K562 (cell line): Measurements from ENCODE around the gene LMNA. TPM values are rescaled to one million over a fixed set of nuclear protein-coding genes. Genes with fewer than 3 reads are reported as not detected.

Experiments used
- CAMTA2 ChIP-seq: fragments of 250-450 bp; sonication (Bioruptor Pico); conservative IDR thresholded peaks from 2 replicates; pipeline ENCODE4 v1.5.1; 2022
- CBX1 ChIP-seq: sonication (generic); IDR thresholded peaks from 2 replicates; pipeline ENCODE4 v1.6.1; 2016; ENCODE audit warnings: antibody characterized with exemption, low read depth, mild to moderate bottlenecking
- CGGBP1 ChIP-seq: fragments of 250-450 bp; sonication (Bioruptor Pico); IDR thresholded peaks from 2 replicates; pipeline ENCODE4 v1.9.0; 2021; ENCODE audit warnings: mild to moderate bottlenecking
- E2F1 ChIP-seq: sonication (generic); formaldehyde crosslinking; IDR thresholded peaks from 2 replicates; pipeline ENCODE4 v1.8.1; 2023; ENCODE audit warnings: mild to moderate bottlenecking, missing genetic modification reagents, moderate library complexity
- FOXK2 ChIP-seq, 2 experiments: fragments of 450-650 bp; IDR thresholded peaks in 1 of 2; conservative IDR thresholded peaks in 1 of 2; 2 replicates each; pipeline ENCODE4 v1.6.1; 2016; ENCODE audit warnings: low read depth in 2 of 2, mild to moderate bottlenecking in 1 of 2
- FUS ChIP-seq: fragments of 200-400 bp; formaldehyde crosslinking; optimal IDR thresholded peaks from 2 replicates; pipeline ENCODE3; 2017; ENCODE audit warnings: low read depth, low read length
- HCFC1 ChIP-seq: IDR thresholded peaks from 2 replicates; pipeline ENCODE4 v1.6.1; 2012; ENCODE audit warnings: low read depth, low read length, improper control_type of control experiment
- MEF2A ChIP-seq: IDR thresholded peaks from 2 replicates; pipeline ENCODE4 v1.6.1; 2011; ENCODE audit warnings: low read depth, mild to moderate bottlenecking, low read length, moderate library complexity; ENCODE audit not compliant: control insufficient read depth
- POLR2H ChIP-seq: IDR thresholded peaks from 2 replicates; pipeline ENCODE4 v1.6.1; 2016; ENCODE audit warnings: missing genetic modification characterization, low read depth, mild to moderate bottlenecking, control low read depth, missing compliant biosample characterization, moderate library complexity
- RBM22 ChIP-seq: fragments of 200-400 bp; formaldehyde crosslinking; IDR thresholded peaks from 2 replicates; pipeline ENCODE4 v1.6.1; 2018; ENCODE audit warnings: low read length, low read depth; ENCODE audit not compliant: poor library complexity, severe bottlenecking
- RBM39 ChIP-seq: fragments of 200-400 bp; formaldehyde crosslinking; optimal IDR thresholded peaks from 2 replicates; pipeline ENCODE3; 2018; ENCODE audit warnings: low read depth, low read length
- SP2 ChIP-seq: IDR thresholded peaks from 2 replicates; pipeline ENCODE4 v1.6.1; 2011; ENCODE audit warnings: mild to moderate bottlenecking, low read depth, low read length, moderate library complexity; ENCODE audit not compliant: poor library complexity, severe bottlenecking; ENCODE audit errors: extremely low read depth
- ZBTB40 ChIP-seq, 2 experiments: fragments of 450-650 bp in 1 of 2; sonication (generic) in 1 of 2; formaldehyde crosslinking in 1 of 2; IDR thresholded peaks; 2 replicates each; pipeline versions ENCODE4 v1.7.1 to v1.9.0; 2016 to 2022; ENCODE audit warnings: inconsistent platforms in 1 of 2, mild to moderate bottlenecking in 1 of 2, missing genetic modification reagents in 1 of 2
- ZNF3 ChIP-seq: fragments of 250-450 bp; sonication (Bioruptor Pico); IDR thresholded peaks from 2 replicates; pipeline ENCODE4 v1.5.0; 2021; ENCODE audit warnings: mild to moderate bottlenecking, moderate library complexity
- ZNF384 ChIP-seq: IDR thresholded peaks from 2 replicates; pipeline ENCODE4 v1.6.1; 2012; ENCODE audit warnings: low read depth, low read length, improper control_type of control experiment
- ZNF583 ChIP-seq: fragments of 250-450 bp; sonication (Bioruptor Pico); IDR thresholded peaks from 2 replicates; pipeline ENCODE4 v1.4.0; 2020
- polyA plus RNA-seq, 8 experiments: library from polyadenylated mRNA; depleted of rRNA in 4 of 8; stranded (reverse) in 5 of 8; unstranded in 3 of 8; fragments of >200 nt; fragmentation: Nextera tagmentation in 2 of 8; fragmentation: Illumina TruSeq in 1 of 8; extraction: Ambion mirVana in 2 of 8; extraction: Trizol in 1 of 8; gene quantifications; 2 replicates each; pipeline versions ENCODE4 v1.2.1 to v1.2.3, GENCODE V29; 2011 to 2014; ENCODE audit warnings: inconsistent platforms in 1 of 8, missing spikeins in 1 of 8
- total RNA-seq, 7 experiments: library from RNA; depleted of rRNA in 6 of 7; stranded (reverse); fragments of >200 nt in 6 of 7; fragmentation: Illumina TruSeq in 2 of 7; extraction: Trizol in 2 of 7; gene quantifications; 2 replicates each; pipeline versions ENCODE4 v1.2.1 to v1.2.3, GENCODE V29; 2011 to 2021; ENCODE audit warnings: low replicate concordance in 1 of 7

LMNA gene
- total and polyA plus RNA-seq, 9 of the 15 experiments (the other 6 are each of a cell fraction or from before 2014, with no cell fraction given): 1.00 to 347 (median 88.2) TPM

GRCh38 chr1:156114101-156114918, at the start of gene LMNA (continued):
- TF ChIP-seq SP2: no peak
- no peak for TF ChIP-seq CAMTA2 (CRISPR knock-in tag)
- TF ChIP-seq E2F1 (CRISPR knock-in tag): peak; percentile 83; the same call in 1 of the 2 replicates
- no peak for TF ChIP-seq CBX1
- no peak for TF ChIP-seq MEF2A
- TF ChIP-seq FUS: no peak
- no peak for TF ChIP-seq RBM39
- TF ChIP-seq ZNF384: no peak
- no peak for TF ChIP-seq HCFC1
- 0 out of 2 replicates have a peak, but pooled peaks have one; percentile 23 for TF ChIP-seq CGGBP1 (CRISPR knock-in tag)
- TF ChIP-seq POLR2H (tag): peak; percentile 63; the same call in 1 of the 2 replicates
- peak in 1 of 2 experiments; percentile 49; a peak in 2 of 4 replicates for TF ChIP-seq FOXK2 (conservative IDR thresholded peaks at IDR 0.05 in 1 of 2, IDR thresholded peaks at IDR 0.05 in 1 of 2; ENCODE audit: low read depth in 2 of 2)
- TF ChIP-seq ZBTB40 (IDR thresholded peaks at IDR 0.05): no peak
- no peak for TF ChIP-seq ZBTB40 (CRISPR knock-in tag; IDR thresholded peaks at IDR 0.05)
- no peak for TF ChIP-seq ZNF583 (CRISPR knock-in tag)
- TF ChIP-seq ZNF3: no peak
- TF ChIP-seq RBM22: peak; percentile 21
